Body of pancreas (tissue), 4 donors: ENCODE measurements around the gene CYFIP2.

ENCODE experiments used
- CTCF ChIP-seq, 7 experiments: fragments of 450-650 bp in 4 of 7; fragments of 200-600 bp in 3 of 7; sonication (generic) in 3 of 7; IDR thresholded peaks; one replicate each; pipeline ENCODE4 v1.5.1; 2016 to 2019; ENCODE audit warnings: antibody characterized with exemption in 7 of 7
- POLR2A ChIP-seq, 3 donors: fragments of 450-650 bp; IDR thresholded peaks; one replicate each; pipeline ENCODE4 v1.6.1; 2016; ENCODE audit warnings: antibody characterized with exemption in 3 of 3, mild to moderate bottlenecking in 2 of 3

GRCh38 chr5:157415838-157416237 lies 149.9 kb downstream of the CYFIP2 start:
- TF ChIP-seq POLR2A (IDR thresholded peaks at IDR 0.05) (no peak), CTCF (IDR thresholded peaks at IDR 0.05) (no peak)
